HG03095 (cell line): ENCODE data around the gene ZSCAN31.
"Not testable (repeated sequence)": the region's sequence is repeated elsewhere in the genome, so short reads cannot be mapped to it uniquely, and the experiment has no call there.

Experiments
- ATAC-seq: cut with Tn5 transposase; IDR thresholded peaks from one replicate; pipeline ENCODE4 v1.9.1; 2021; ENCODE audit warnings: moderate library complexity; ENCODE audit not compliant: unreplicated experiment

Gene ZSCAN31

GRCh38 chr6:28335564-28336283, at the start of gene ZSCAN31:
Gene ZSCAN31 (minus strand): TSS chr6:28336148. CDS start chr6:28329683, 6,465 bp downstream.
- ATAC-seq = peak; percentile 80

GRCh38 chr6:28384143-28384533, 48.2 kb upstream of the ZSCAN31 start:
- ATAC-seq = no peak

GRCh38 chr6:28383235-28384142, 47.5 kb upstream of the ZSCAN31 start:
- ATAC-seq = peak; percentile 79

- no peak for ATAC-seq
Observed at GRCh38 chr6:28380381-28380780, 44.4 kb upstream of the ZSCAN31 start.

- no peak for ATAC-seq
Observed at GRCh38 chr6:28378644-28379043, 42.7 kb upstream of the ZSCAN31 start.

- no peak for ATAC-seq
Observed at GRCh38 chr6:28377879-28378278, 41.9 kb upstream of the ZSCAN31 start.

GRCh38 chr6:28373925-28374324, 38.0 kb upstream of the ZSCAN31 start:
- no peak for ATAC-seq

- ATAC-seq = peak; percentile 77
Observed at GRCh38 chr6:28371706-28372451, 35.9 kb upstream of the ZSCAN31 start.

- no peak for ATAC-seq
Observed at GRCh38 chr6:28371280-28371679, 35.3 kb upstream of the ZSCAN31 start.

GRCh38 chr6:28370440-28370839, 34.5 kb upstream of the ZSCAN31 start:
- no peak for ATAC-seq

- no peak for ATAC-seq
Observed at GRCh38 chr6:28369463-28369862, 33.5 kb upstream of the ZSCAN31 start.

GRCh38 chr6:28368522-28368921, 32.6 kb upstream of the ZSCAN31 start:
- peak; percentile 70 for ATAC-seq

- ATAC-seq = not testable (repeated sequence)
Observed at GRCh38 chr6:28365590-28365989, 29.6 kb upstream of the ZSCAN31 start.

GRCh38 chr6:28360961-28361360, 25.0 kb upstream of the ZSCAN31 start:
- ATAC-seq = no peak

GRCh38 chr6:28359562-28359961, 23.6 kb upstream of the ZSCAN31 start:
- ATAC-seq = not testable (repeated sequence)

- no peak for ATAC-seq
Observed at GRCh38 chr6:28357036-28357435, 21.1 kb upstream of the ZSCAN31 start.

- ATAC-seq = no peak
Observed at GRCh38 chr6:28356666-28357020, 20.7 kb upstream of the ZSCAN31 start.

- peak; percentile 56 for ATAC-seq
Observed at GRCh38 chr6:28355743-28356665, 20.1 kb upstream of the ZSCAN31 start.

GRCh38 chr6:28354688-28355554, 19.0 kb upstream of the ZSCAN31 start:
- no peak for ATAC-seq
